ENCODE data around the gene LEUTX. TPM values are rescaled to one million over a fixed set of nuclear protein-coding genes. Genes with fewer than 3 reads are reported as not detected.
A peak's percentile ranks its signal among the peaks of the same experiment; 100 is the strongest.
"Not testable (repeated sequence)": the region's sequence is repeated elsewhere in the genome, so short reads cannot be mapped to it uniquely, and the experiment has no call there.

Gene LEUTX
- polyA plus RNA-seq, 3 donors from 2014 or later: not detected

GRCh38 chr19:39752795-39753194, 25.9 kb upstream of the LEUTX start:
- Mint-ChIP-seq H3K27ac (no peak overlapping the region), H3K36me3 (no peaks in the 10 kb centered on the region), H3K9me3 (no peaks in the 10 kb centered on the region), H3K4me3 (no peak overlapping the region), H3K27me3 (ENCODE audit: low read depth in 3 of 3) (peaks cover 2 to 8% (median 5%) of the 10 kb centered on the region in 3 donors), H3K4me1 (no peaks in the 10 kb centered on the region)
- DNase-seq: no peak

DNA sequence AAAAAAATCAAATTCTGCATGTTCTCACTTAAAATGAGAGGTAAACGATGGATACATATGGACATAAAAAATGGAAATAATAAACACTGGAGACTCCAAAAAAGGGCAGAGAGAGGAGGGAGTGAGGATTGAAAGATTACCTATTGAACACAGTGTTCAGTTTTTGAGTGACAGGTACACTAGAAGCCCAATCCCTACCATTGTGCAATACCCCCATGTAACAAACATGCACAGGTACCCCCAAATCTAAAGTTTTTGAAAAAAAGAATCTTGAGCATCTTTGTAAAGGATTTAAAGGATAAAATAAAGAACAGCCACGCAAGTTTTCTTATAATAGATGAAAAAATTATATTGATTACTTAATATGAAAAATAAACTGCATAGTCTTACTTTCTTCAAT, 24.1 kb upstream of the LEUTX start:
- H3K4me1 Mint-ChIP-seq: no peaks in the 10 kb centered on the region
- H3K27ac Mint-ChIP-seq: no peak overlapping the region
- DNase-seq: no peak
- peaks cover 5 to 9% (median 7%) of the 10 kb centered on the region in 3 donors for H3K27me3 Mint-ChIP-seq (ENCODE audit: low read depth in 3 of 3)
- no peak overlapping the region for H3K4me3 Mint-ChIP-seq
- H3K36me3 Mint-ChIP-seq: no peaks in the 10 kb centered on the region
- peaks cover 0 to 4% (median 0%) of the 10 kb centered on the region in 6 donors for H3K9me3 Mint-ChIP-seq

- H3K4me3 Mint-ChIP-seq: no peak overlapping the region
These were observed 23.7 kb upstream of the LEUTX start for GRCh38 chr19:39754971-39755370.

GRCh38 chr19:39759457-39760184, 19.0 kb upstream of the LEUTX start:
- no peak for DNase-seq
- no peaks in the 10 kb centered on the region for H3K36me3 Mint-ChIP-seq
- H3K4me3 Mint-ChIP-seq: no peak overlapping the region
- H3K27ac Mint-ChIP-seq: no peak overlapping the region
- H3K4me1 Mint-ChIP-seq: no peaks in the 10 kb centered on the region
- peaks cover 0 to 4% (median 0%) of the 10 kb centered on the region in 6 donors for H3K9me3 Mint-ChIP-seq
- peaks cover 5 to 11% (median 6%) of the 10 kb centered on the region in 3 donors for H3K27me3 Mint-ChIP-seq (ENCODE audit: low read depth in 3 of 3)

More at GRCh38 chr19:39754971-39755370, 23.7 kb upstream of the LEUTX start:
- Mint-ChIP-seq H3K27me3 (ENCODE audit: low read depth in 3 of 3) (peaks cover 5 to 9% (median 7%) of the 10 kb centered on the region in 3 donors), H3K27ac (no peak overlapping the region), H3K9me3 (peaks cover 0 to 4% (median 0%) of the 10 kb centered on the region in 6 donors), H3K36me3 (no peaks in the 10 kb centered on the region), H3K4me1 (no peaks in the 10 kb centered on the region)
- no peak for DNase-seq

- not testable (repeated sequence) for H3K36me3 Mint-ChIP-seq, H3K4me1 Mint-ChIP-seq, DNase-seq, H3K9me3 Mint-ChIP-seq, H3K27ac Mint-ChIP-seq, H3K4me3 Mint-ChIP-seq
- peaks cover 5 to 13% (median 8%) of the 10 kb centered on the region in 3 donors for H3K27me3 Mint-ChIP-seq (ENCODE audit: low read depth in 3 of 3)
These were observed 16.8 kb upstream of the LEUTX start for GRCh38 chr19:39761851-39762250.

- Mint-ChIP-seq H3K27me3 (ENCODE audit: low read depth in 3 of 3) (peaks cover 6 to 15% (median 6%) of the 10 kb centered on the region in 3 donors), H3K27ac (no peak overlapping the region), H3K36me3 (no peaks in the 10 kb centered on the region), H3K4me3 (no peak overlapping the region), H3K9me3 (peaks cover 0 to 5% (median under 1%) of the 10 kb centered on the region in 6 donors), H3K4me1 (no peaks in the 10 kb centered on the region)
- DNase-seq: peak; percentile 9 to 19 (median 11)
These were observed 13.3 kb upstream of the LEUTX start for GRCh38 chr19:39765091-39766076.

- Mint-ChIP-seq H3K9me3 (peaks cover 0 to 5% (median under 1%) of the 10 kb centered on the region in 6 donors), H3K36me3 (no peaks in the 10 kb centered on the region), H3K27ac (no peak overlapping the region), H3K27me3 (ENCODE audit: low read depth in 3 of 3) (peaks cover 4 to 13% (median 7%) of the 10 kb centered on the region in 3 donors), H3K4me1 (no peaks in the 10 kb centered on the region), H3K4me3 (no peak overlapping the region)
- DNase-seq: no peak
These were observed 10.3 kb upstream of the LEUTX start for GRCh38 chr19:39768334-39768733.

- Mint-ChIP-seq H3K27me3 (ENCODE audit: low read depth in 3 of 3) (peaks cover 4 to 13% (median 7%) of the 10 kb centered on the region in 3 donors), H3K4me3 (no peak overlapping the region), H3K9me3 (peaks cover 0 to 5% (median under 1%) of the 10 kb centered on the region in 6 donors), H3K36me3 (no peaks in the 10 kb centered on the region), H3K27ac (no peak overlapping the region), H3K4me1 (no peaks in the 10 kb centered on the region)
- DNase-seq: no peak
These were observed 9.9 kb upstream of the LEUTX start for GRCh38 chr19:39768786-39769185.

DNA sequence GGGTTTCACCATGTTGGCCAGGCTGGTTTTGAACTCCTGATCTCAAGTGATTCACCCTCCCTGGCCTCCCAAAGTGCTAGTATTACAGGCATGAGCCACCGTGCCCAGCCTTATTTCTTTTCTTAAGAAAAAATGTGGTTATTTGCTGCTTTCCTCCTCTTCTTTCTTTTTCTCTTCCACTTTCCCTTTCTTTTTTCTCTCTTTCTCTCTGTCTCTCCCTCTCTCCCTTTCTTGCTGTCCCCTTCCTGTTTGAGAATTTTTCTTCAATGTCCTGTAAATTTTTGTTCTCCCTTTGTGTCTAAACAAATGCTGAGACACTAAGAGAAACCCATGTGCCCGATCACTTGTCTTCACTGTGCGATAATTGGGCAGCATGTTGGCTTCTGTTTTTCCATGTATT, 2.2 kb downstream of the LEUTX start:
- no peaks in the 10 kb centered on the region for H3K4me1 Mint-ChIP-seq
- DNase-seq: no peak
- H3K4me3 Mint-ChIP-seq: no peak overlapping the region
- H3K36me3 Mint-ChIP-seq: no peaks in the 10 kb centered on the region
- no peak overlapping the region for H3K27ac Mint-ChIP-seq
- no peaks in the 10 kb centered on the region for H3K9me3 Mint-ChIP-seq
- peaks cover 6 to 18% (median 10%) of the 10 kb centered on the region in 3 donors for H3K27me3 Mint-ChIP-seq (ENCODE audit: low read depth in 3 of 3)

DNA sequence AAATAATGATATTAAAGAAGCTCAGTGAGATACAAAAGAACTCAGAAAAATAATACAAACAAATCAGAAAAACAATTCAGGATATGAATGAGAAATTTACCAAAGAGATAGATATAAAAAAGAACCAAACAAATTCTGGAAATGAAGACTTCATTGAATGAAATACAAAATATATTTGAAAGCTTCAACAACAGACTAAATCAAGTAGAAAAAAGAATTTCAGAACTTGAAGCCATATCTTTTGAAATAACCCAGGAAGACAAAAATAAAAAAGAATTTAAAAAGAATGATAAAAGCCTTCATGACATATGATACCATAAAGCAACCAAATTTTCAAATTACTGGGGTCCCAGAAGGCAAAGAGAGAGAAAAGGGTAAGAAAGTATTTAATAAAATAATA, 9.6 kb downstream of the LEUTX start:
- H3K27ac Mint-ChIP-seq: no peak overlapping the region
- no peaks in the 10 kb centered on the region for H3K4me1 Mint-ChIP-seq
- no peak overlapping the region for H3K4me3 Mint-ChIP-seq
- peaks cover 0 to 4% (median 2%) of the 10 kb centered on the region in 3 donors for H3K36me3 Mint-ChIP-seq
- peaks cover 1 to 16% (median 11%) of the 10 kb centered on the region in 6 donors for H3K9me3 Mint-ChIP-seq
- no peak for DNase-seq
- peaks cover 9 to 13% (median 9%) of the 10 kb centered on the region in 3 donors for H3K27me3 Mint-ChIP-seq (ENCODE audit: low read depth in 3 of 3)

GRCh38 chr19:39792999-39793546, 14.4 kb downstream of the LEUTX start:
- H3K4me3 Mint-ChIP-seq: peak overlapping the region; percentile 70 to 81 (median 80)
- peaks cover 0 to 3% (median 0%) of the 10 kb centered on the region in 3 donors for H3K36me3 Mint-ChIP-seq
- H3K4me1 Mint-ChIP-seq: peaks cover 0 to 3% of the 10 kb centered on the region in 2 donors
- peak; percentile 72 to 75 (median 72) for DNase-seq
- H3K27me3 Mint-ChIP-seq (ENCODE audit: low read depth in 3 of 3): peaks cover 3 to 5% (median 5%) of the 10 kb centered on the region in 3 donors
- H3K9me3 Mint-ChIP-seq: peaks cover 0 to 10% (median 7%) of the 10 kb centered on the region in 6 donors
- no peak overlapping the region for H3K27ac Mint-ChIP-seq

DNA sequence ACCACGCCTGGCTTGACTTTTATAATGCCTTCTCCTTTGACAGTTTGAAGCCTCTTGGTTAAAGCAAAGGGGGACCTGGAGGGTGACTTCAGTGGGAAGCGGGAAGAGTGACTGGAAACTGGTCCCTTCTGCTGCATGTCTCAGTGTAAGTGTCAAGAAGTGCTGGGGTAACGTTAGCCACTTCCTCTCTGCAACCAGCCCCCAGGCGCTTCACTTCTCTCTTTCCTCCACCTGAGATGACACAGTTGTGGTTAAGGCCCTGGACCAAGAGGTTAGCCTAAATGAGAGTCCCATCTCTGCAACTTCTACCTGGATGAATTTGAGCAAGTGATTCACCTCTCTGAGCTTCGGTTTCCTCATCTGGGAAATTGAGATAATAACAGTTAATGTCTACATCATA, 16.3 kb downstream of the LEUTX start:
- no peak overlapping the region for H3K4me3 Mint-ChIP-seq
- H3K27me3 Mint-ChIP-seq (ENCODE audit: low read depth in 3 of 3): peaks cover 3 to 6% (median 5%) of the 10 kb centered on the region in 3 donors
- no peaks in the 10 kb centered on the region for H3K9me3 Mint-ChIP-seq
- DNase-seq: no peak
- H3K4me1 Mint-ChIP-seq: peaks cover 0 to 3% of the 10 kb centered on the region in 2 donors
- H3K27ac Mint-ChIP-seq: no peak overlapping the region
- no peaks in the 10 kb centered on the region for H3K36me3 Mint-ChIP-seq

GRCh38 chr19:39796000-39796498, 17.4 kb downstream of the LEUTX start:
- H3K4me3 Mint-ChIP-seq: no peak overlapping the region
- H3K9me3 Mint-ChIP-seq: no peaks in the 10 kb centered on the region
- DNase-seq: no peak
- H3K27me3 Mint-ChIP-seq (ENCODE audit: low read depth in 3 of 3): peaks cover 0 to 8% (median 6%) of the 10 kb centered on the region in 3 donors
- no peak overlapping the region for H3K27ac Mint-ChIP-seq
- peaks cover 0 to 3% of the 10 kb centered on the region in 2 donors for H3K4me1 Mint-ChIP-seq
- H3K36me3 Mint-ChIP-seq: no peaks in the 10 kb centered on the region

Measured in immature natural killer cell (primary cell).